Fibroblast of skin of back (primary cell): ENCODE data around the gene NDRG4.
A peak's percentile ranks its signal among the peaks of the same experiment; 100 is the strongest.
"Not testable (repeated sequence)": the region's sequence is repeated elsewhere in the genome, so short reads cannot be mapped to it uniquely, and the experiment has no call there.

ENCODE experiments used
- DNase-seq: peaks from one replicate; pipeline ENCODE4 v3.0.0-alpha.2; 2013

Gene NDRG4

GRCh38 chr16:58465817-58466216 lies 34.1 kb upstream of the NDRG4 start:
- DNase-seq: no peak

GRCh38 chr16:58466396-58466795 lies 33.5 kb upstream of the NDRG4 start:
- no peak for DNase-seq

- no peak for DNase-seq
These were observed 32.0 kb upstream of the NDRG4 start for GRCh38 chr16:58467905-58468304.

GRCh38 chr16:58471209-58471975 lies 28.6 kb upstream of the NDRG4 start:
- no peak for DNase-seq

- no peak for DNase-seq
These were observed 27.7 kb upstream of the NDRG4 start for GRCh38 chr16:58472266-58472665.

GRCh38 chr16:58472827-58473226 lies 27.1 kb upstream of the NDRG4 start:
- no peak for DNase-seq

- DNase-seq: no peak
These were observed 25.6 kb upstream of the NDRG4 start for GRCh38 chr16:58474296-58474695.

- DNase-seq: no peak
These were observed 24.8 kb upstream of the NDRG4 start for GRCh38 chr16:58475091-58475619.

- DNase-seq: no peak
These were observed 23.2 kb upstream of the NDRG4 start for GRCh38 chr16:58476791-58477190.

- DNase-seq: no peak
These were observed 21.5 kb upstream of the NDRG4 start for GRCh38 chr16:58478427-58478826.

GRCh38 chr16:58481226-58481869 lies 18.6 kb upstream of the NDRG4 start:
- no peak for DNase-seq

- DNase-seq: no peak
These were observed 18.0 kb upstream of the NDRG4 start for GRCh38 chr16:58481931-58482330.

GRCh38 chr16:58485184-58485887 lies 14.6 kb upstream of the NDRG4 start:
- no peak for DNase-seq

- peak; percentile 73 for DNase-seq
These were observed 12.2 kb upstream of the NDRG4 start for GRCh38 chr16:58487566-58488351.

GRCh38 chr16:58488531-58488930 lies 11.4 kb upstream of the NDRG4 start:
- DNase-seq: no peak

GRCh38 chr16:58490065-58490464 lies 9.9 kb upstream of the NDRG4 start:
- DNase-seq: no peak

- not testable (repeated sequence) for DNase-seq
These were observed 9.4 kb upstream of the NDRG4 start for GRCh38 chr16:58490539-58490938.

- no peak for DNase-seq
These were observed 7.9 kb upstream of the NDRG4 start for GRCh38 chr16:58492066-58492465.

- no peak for DNase-seq
These were observed 7.2 kb upstream of the NDRG4 start for GRCh38 chr16:58492735-58493134.

GRCh38 chr16:58493756-58494431 lies 6.0 kb upstream of the NDRG4 start:
- no peak for DNase-seq

GRCh38 chr16:58494981-58495520 lies 4.9 kb upstream of the NDRG4 start:
- peak; percentile 95 for DNase-seq
